ENCODE data around the gene FCN1. TPM values are rescaled to one million over a fixed set of nuclear protein-coding genes. Genes with fewer than 3 reads are reported as not detected.

FCN1 gene
- polyA plus RNA-seq, 1 of the 3 experiments (the other 2 are of a cell fraction) = not detected

DNA sequence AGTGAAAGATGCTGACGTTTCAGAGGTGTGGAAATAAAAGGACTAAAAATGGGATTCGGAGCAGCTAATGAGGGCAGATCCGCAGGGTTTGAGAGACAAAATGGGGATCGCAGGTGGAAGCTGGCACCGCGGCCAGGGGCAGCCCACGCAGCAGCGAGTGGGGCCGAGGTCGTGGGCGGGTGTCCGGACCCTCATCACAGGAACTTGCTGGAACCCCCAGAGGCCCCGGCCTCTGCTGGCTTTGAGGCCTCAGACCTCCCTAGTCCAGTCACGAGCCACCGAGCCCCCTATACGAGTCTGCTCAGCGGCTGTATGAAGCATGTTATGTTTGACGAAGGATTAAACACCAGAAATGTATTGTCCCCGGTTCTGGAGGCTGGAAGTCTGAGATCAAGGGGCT lies 45.8 kb upstream of the FCN1 start (continued):
- TF ChIP-seq, protein P1, sequence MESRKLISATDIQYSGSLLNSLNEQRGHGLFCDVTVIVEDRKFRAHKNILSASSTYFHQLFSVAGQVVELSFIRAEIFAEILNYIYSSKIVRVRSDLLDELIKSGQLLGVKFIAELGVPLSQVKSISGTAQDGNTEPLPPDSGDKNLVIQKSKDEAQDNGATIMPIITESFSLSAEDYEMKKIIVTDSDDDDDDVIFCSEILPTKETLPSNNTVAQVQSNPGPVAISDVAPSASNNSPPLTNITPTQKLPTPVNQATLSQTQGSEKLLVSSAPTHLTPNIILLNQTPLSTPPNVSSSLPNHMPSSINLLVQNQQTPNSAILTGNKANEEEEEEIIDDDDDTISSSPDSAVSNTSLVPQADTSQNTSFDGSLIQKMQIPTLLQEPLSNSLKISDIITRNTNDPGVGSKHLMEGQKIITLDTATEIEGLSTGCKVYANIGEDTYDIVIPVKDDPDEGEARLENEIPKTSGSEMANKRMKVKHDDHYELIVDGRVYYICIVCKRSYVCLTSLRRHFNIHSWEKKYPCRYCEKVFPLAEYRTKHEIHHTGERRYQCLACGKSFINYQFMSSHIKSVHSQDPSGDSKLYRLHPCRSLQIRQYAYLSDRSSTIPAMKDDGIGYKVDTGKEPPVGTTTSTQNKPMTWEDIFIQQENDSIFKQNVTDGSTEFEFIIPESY (IDR thresholded peaks at IDR 0.05; ENCODE audit: borderline replicate concordance, low read depth) = no peak
- TF ChIP-seq RFX5 (IDR thresholded peaks at IDR 0.05; ENCODE audit: low read length) = no peak
- TF ChIP-seq RCOR1 (IDR thresholded peaks at IDR 0.05; ENCODE audit: low read length) = no peak
- no peak for TF ChIP-seq YY1 (IDR thresholded peaks at IDR 0.05; ENCODE audit: low read depth)
- no peak for TF ChIP-seq JUND (IDR thresholded peaks at IDR 0.05)

DNA sequence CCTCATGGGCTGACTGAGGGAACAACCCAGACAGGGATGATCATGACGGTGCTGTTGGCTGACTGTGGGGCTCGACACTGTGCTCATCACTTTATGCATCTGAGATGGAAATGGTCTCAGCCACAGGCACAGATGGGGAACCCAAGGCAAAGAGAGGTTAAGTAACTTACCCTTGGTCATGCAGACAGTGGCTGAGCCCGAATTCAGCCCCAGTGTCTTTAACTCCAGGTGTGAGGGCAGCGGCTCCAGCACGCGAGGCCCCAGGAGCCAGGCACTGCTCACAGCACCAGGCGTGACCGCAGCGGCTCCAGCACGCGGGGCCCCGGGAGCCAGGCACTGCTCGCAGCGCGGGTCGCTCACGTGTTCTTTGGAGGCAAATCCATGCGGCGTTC lies 45.3 kb upstream of the FCN1 start:
- Histone ChIP-seq H3K4me3 (ENCODE audit: low read depth in 2 of 2, low read length in 1 of 2) (no peak overlapping the region), H2AFZ (ENCODE audit: low read depth) (no peak overlapping the region), H4K20me1 (ENCODE audit: insufficient read depth) (no peaks in the 10 kb centered on the region), H3K79me2 (ENCODE audit: insufficient read depth) (no peaks in the 10 kb centered on the region), H3K27me3 (ENCODE audit: insufficient read depth) (no peaks in the 10 kb centered on the region), H3K4me1 (ENCODE audit: control insufficient read depth in 1 of 2, insufficient read depth in 2 of 2, low read depth in 1 of 2, low read length in 1 of 2) (peaks cover 0 to under 1% of the 10 kb centered on the region in 2 experiments; a peak in 1 of 4 replicates), H3K9me3 (no peaks in the 10 kb centered on the region), H3K9me2 (no peaks in the 10 kb centered on the region), H3K9ac (no peak overlapping the region), H3K27ac (ENCODE audit: low read depth in 2 of 2, low read length in 1 of 2) (no peak overlapping the region), H3K36me3 (replicated peaks in 1 of 2; ENCODE audit: control insufficient read depth in 1 of 2, insufficient read depth in 2 of 2, low read length in 1 of 2) (no peaks in the 10 kb centered on the region), H3F3A (replicated peaks; ENCODE audit: insufficient read depth) (no peaks in the 10 kb centered on the region), H3K4me2 (no peak overlapping the region)
- no peak for DNase-seq
- no peak for TF ChIP-seq CHD2 (IDR thresholded peaks at IDR 0.05; ENCODE audit: low read length, partially characterized antibody)
- ChIA-PET CTCF (interaction anchor here (0.8 kb wide), 1 partner anchor 25 kb away, joined by 3 read pairs; no protein-coding TSS in a partner anchor), POLR2A (no interaction called here)
- WGBS (ENCODE audit: low lambda C conversion rate) = 64% methylated on average over 9 of the region's 19 CpGs

DNA sequence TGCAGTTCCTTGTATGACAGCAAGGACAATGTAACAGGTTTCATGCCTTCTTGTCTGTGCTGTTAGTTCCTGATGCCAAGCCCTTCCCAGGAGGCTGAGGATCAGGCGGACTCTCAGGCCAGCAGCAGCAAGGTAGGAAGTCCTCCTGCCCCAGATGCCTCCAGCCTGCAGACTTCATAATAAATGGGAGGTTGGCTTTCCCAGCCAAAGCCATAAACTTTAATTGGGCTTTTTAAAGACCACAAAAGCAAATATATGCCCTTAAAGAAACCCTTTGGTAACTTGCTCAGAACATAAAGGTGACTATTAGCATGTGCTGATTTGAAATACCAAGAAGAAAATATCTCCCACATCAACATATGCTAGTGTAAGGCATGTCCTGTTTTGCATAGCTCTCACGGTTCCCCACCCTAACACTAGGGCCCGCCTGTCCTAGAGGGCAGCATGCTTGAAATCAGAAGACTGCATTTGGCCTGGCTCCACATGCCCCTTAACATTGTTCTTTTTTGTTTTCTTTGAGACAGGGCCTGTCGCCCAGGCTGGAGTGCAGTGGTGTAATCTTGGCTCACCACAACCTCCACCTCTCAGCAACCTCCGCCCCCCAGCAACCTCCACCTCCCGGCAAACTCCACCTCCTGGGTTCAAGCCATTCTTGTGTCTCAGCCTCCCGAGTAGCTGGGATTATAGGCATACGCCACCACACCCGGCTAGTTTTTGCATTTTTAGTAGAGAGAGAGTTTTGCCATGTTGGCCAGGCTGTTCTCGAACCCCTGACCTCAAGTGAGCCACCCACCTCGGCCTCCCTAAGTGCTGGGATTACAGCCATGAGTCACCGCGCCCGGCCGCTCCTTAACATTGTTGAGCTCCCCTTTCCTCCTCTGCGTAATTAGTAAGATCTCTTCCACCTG lies 44.6 kb upstream of the FCN1 start:
- H3K27ac ChIP-seq (ENCODE audit: low read depth in 2 of 2, low read length in 1 of 2) = no peak overlapping the region
- H3K4me3 ChIP-seq (ENCODE audit: low read depth in 2 of 2, low read length in 1 of 2) = no peak overlapping the region
- H3K4me2 ChIP-seq = no peak overlapping the region
- CTCF ChIA-PET = interaction anchor here (0.8 kb wide), 1 partner anchor 26 kb away, joined by 3 read pairs; no protein-coding TSS in a partner anchor
- WGBS (ENCODE audit: low lambda C conversion rate) = 58% methylated on average over 15 of the region's 16 CpGs
- no peak for DNase-seq
- no peaks in the 10 kb centered on the region for H3K4me1 ChIP-seq (ENCODE audit: control insufficient read depth in 1 of 2, insufficient read depth in 2 of 2, low read depth in 1 of 2, low read length in 1 of 2)
- no peaks in the 10 kb centered on the region for H3K27me3 ChIP-seq (ENCODE audit: insufficient read depth)
- no peak overlapping the region for H2AFZ ChIP-seq (ENCODE audit: low read depth)
- H3F3A ChIP-seq (replicated peaks; ENCODE audit: insufficient read depth) = no peaks in the 10 kb centered on the region
- H3K79me2 ChIP-seq (ENCODE audit: insufficient read depth) = no peaks in the 10 kb centered on the region
- H3K9me3 ChIP-seq = no peaks in the 10 kb centered on the region
- no peak overlapping the region for H3K9ac ChIP-seq
- H4K20me1 ChIP-seq (ENCODE audit: insufficient read depth) = no peaks in the 10 kb centered on the region
- POLR2A ChIA-PET = no interaction called here
- H3K36me3 ChIP-seq (replicated peaks in 1 of 2; ENCODE audit: control insufficient read depth in 1 of 2, insufficient read depth in 2 of 2, low read length in 1 of 2) = no peaks in the 10 kb centered on the region
- H3K9me2 ChIP-seq = no peaks in the 10 kb centered on the region
- TF ChIP-seq, protein P2, sequence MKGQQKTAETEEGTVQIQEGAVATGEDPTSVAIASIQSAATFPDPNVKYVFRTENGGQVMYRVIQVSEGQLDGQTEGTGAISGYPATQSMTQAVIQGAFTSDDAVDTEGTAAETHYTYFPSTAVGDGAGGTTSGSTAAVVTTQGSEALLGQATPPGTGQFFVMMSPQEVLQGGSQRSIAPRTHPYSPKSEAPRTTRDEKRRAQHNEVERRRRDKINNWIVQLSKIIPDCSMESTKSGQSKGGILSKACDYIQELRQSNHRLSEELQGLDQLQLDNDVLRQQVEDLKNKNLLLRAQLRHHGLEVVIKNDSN (IDR thresholded peaks at IDR 0.05; ENCODE audit: borderline replicate concordance, low read depth) = no peak
- TF ChIP-seq MXI1 (IDR thresholded peaks at IDR 0.05; ENCODE audit: low read depth, low read length) (no peak), FOSL2 (IDR thresholded peaks at IDR 0.05; ENCODE audit: borderline replicate concordance, low read depth) (no peak), TAF1 (IDR thresholded peaks at IDR 0.05; ENCODE audit: borderline replicate concordance, low read depth, low read length) (no peak), ELF1 (IDR thresholded peaks at IDR 0.05) (no peak), EZH2phosphoT487 (IDR thresholded peaks at IDR 0.05; ENCODE audit: borderline replicate concordance, low read depth) (no peak), SIN3A (IDR thresholded peaks at IDR 0.05; ENCODE audit: borderline replicate concordance, low read depth, low read length) (no peak), GATA2 (CRISPR knock-in tag; IDR thresholded peaks at IDR 0.05) (no peak), TCF12 (IDR thresholded peaks at IDR 0.05) (no peak)
- TF ChIP-seq, protein P3, sequence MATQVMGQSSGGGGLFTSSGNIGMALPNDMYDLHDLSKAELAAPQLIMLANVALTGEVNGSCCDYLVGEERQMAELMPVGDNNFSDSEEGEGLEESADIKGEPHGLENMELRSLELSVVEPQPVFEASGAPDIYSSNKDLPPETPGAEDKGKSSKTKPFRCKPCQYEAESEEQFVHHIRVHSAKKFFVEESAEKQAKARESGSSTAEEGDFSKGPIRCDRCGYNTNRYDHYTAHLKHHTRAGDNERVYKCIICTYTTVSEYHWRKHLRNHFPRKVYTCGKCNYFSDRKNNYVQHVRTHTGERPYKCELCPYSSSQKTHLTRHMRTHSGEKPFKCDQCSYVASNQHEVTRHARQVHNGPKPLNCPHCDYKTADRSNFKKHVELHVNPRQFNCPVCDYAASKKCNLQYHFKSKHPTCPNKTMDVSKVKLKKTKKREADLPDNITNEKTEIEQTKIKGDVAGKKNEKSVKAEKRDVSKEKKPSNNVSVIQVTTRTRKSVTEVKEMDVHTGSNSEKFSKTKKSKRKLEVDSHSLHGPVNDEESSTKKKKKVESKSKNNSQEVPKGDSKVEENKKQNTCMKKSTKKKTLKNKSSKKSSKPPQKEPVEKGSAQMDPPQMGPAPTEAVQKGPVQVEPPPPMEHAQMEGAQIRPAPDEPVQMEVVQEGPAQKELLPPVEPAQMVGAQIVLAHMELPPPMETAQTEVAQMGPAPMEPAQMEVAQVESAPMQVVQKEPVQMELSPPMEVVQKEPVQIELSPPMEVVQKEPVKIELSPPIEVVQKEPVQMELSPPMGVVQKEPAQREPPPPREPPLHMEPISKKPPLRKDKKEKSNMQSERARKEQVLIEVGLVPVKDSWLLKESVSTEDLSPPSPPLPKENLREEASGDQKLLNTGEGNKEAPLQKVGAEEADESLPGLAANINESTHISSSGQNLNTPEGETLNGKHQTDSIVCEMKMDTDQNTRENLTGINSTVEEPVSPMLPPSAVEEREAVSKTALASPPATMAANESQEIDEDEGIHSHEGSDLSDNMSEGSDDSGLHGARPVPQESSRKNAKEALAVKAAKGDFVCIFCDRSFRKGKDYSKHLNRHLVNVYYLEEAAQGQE (IDR thresholded peaks at IDR 0.05; ENCODE audit: low read depth, low read length) = no peak
- TF ChIP-seq, protein P1 (IDR thresholded peaks at IDR 0.05; ENCODE audit: borderline replicate concordance, low read depth) = no peak

All from SK-N-SH (cell line).